ENCODE measurements around the gene OOSP2.

DNA sequence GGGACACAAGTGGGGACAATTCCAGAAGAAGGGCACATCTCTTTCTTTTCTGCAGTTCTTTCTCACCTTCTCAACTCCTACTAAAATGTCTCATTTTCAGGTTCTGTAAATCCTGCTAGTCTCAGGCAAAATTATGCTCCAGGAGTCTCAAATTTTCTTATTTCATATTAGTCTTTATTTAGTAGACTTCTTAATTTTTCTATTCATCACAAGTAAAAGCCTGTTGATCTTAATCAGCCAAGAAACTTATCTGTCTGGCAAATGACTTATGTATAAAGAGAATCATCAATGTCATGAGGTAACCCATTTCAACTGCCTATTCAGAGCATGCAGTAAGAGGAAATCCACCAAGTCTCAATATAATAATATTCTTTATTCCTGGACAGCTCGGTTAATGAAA, 48.2 kb downstream of the OOSP2 start, which contains the start of gene MS4A2:
- TF ChIP-seq, protein P1, sequence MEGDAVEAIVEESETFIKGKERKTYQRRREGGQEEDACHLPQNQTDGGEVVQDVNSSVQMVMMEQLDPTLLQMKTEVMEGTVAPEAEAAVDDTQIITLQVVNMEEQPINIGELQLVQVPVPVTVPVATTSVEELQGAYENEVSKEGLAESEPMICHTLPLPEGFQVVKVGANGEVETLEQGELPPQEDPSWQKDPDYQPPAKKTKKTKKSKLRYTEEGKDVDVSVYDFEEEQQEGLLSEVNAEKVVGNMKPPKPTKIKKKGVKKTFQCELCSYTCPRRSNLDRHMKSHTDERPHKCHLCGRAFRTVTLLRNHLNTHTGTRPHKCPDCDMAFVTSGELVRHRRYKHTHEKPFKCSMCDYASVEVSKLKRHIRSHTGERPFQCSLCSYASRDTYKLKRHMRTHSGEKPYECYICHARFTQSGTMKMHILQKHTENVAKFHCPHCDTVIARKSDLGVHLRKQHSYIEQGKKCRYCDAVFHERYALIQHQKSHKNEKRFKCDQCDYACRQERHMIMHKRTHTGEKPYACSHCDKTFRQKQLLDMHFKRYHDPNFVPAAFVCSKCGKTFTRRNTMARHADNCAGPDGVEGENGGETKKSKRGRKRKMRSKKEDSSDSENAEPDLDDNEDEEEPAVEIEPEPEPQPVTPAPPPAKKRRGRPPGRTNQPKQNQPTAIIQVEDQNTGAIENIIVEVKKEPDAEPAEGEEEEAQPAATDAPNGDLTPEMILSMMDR (IDR thresholded peaks at IDR 0.05) = no peak
- TF ChIP-seq POLR2AphosphoS5 (IDR thresholded peaks at IDR 0.05; ENCODE audit: low read depth, low read length) = no peak
- TF ChIP-seq, protein P2, sequence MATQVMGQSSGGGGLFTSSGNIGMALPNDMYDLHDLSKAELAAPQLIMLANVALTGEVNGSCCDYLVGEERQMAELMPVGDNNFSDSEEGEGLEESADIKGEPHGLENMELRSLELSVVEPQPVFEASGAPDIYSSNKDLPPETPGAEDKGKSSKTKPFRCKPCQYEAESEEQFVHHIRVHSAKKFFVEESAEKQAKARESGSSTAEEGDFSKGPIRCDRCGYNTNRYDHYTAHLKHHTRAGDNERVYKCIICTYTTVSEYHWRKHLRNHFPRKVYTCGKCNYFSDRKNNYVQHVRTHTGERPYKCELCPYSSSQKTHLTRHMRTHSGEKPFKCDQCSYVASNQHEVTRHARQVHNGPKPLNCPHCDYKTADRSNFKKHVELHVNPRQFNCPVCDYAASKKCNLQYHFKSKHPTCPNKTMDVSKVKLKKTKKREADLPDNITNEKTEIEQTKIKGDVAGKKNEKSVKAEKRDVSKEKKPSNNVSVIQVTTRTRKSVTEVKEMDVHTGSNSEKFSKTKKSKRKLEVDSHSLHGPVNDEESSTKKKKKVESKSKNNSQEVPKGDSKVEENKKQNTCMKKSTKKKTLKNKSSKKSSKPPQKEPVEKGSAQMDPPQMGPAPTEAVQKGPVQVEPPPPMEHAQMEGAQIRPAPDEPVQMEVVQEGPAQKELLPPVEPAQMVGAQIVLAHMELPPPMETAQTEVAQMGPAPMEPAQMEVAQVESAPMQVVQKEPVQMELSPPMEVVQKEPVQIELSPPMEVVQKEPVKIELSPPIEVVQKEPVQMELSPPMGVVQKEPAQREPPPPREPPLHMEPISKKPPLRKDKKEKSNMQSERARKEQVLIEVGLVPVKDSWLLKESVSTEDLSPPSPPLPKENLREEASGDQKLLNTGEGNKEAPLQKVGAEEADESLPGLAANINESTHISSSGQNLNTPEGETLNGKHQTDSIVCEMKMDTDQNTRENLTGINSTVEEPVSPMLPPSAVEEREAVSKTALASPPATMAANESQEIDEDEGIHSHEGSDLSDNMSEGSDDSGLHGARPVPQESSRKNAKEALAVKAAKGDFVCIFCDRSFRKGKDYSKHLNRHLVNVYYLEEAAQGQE (IDR thresholded peaks at IDR 0.05; ENCODE audit: insufficient read depth in 1 of 2, low read depth in 2 of 2, low read length in 1 of 2) = no peak

Data from Panc1 (cell line).